NCI-H226 (cell line): Measurements from ENCODE around the gene SH3PXD2A.

Source experiments
- DNase-seq: peaks from one replicate; pipeline ENCODE4 v3.0.0-alpha.2; 2015

The SH3PXD2A gene

GRCh38 chr10:103589074-103589630, 266.2 kb downstream of the SH3PXD2A start:
- no peak for DNase-seq

DNA sequence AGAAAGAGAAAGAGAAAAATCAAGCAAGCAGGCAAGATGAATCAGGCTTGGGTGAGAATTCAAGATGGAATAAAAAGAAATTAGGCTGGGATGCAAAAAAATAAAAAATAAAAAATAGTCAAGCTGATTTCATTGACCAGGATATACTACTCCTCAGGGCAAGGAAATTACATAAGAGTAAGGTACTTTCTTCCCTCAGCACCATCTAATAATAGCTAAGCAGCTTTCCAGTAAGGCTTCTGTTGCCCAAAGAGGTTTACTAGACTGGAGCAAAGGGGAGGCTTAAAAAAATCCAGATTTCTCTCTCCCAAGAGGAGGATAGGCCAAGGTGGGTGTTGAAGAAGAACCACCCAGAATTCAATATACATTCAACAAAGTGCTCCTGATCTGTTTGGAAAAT, 268.3 kb downstream of the SH3PXD2A start:
- DNase-seq: no peak

GRCh38 chr10:103585011-103585405, 270.4 kb downstream of the SH3PXD2A start:
- no peak for DNase-seq

- no peak for DNase-seq
These were observed 271.0 kb downstream of the SH3PXD2A start for GRCh38 chr10:103584216-103585010.

DNA sequence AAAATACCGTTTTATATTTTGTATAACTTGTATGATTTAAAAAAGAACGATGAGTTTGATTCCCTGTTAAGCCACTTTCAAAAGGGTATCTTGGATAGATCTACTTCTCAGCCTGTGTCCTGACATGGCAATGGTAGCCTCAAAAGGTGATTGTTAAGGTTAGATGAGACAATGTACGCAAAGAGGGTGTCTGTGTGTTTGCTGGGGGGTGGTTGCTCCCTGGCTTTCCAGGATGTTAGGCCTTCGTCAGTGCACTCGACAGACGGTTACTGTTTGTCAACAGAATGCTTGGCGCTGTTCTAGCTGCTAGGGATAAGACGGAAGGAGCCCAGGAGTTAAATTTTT, 271.5 kb downstream of the SH3PXD2A start:
- DNase-seq: no peak

GRCh38 chr10:103582331-103583123, 272.8 kb downstream of the SH3PXD2A start:
- no peak for DNase-seq

DNA sequence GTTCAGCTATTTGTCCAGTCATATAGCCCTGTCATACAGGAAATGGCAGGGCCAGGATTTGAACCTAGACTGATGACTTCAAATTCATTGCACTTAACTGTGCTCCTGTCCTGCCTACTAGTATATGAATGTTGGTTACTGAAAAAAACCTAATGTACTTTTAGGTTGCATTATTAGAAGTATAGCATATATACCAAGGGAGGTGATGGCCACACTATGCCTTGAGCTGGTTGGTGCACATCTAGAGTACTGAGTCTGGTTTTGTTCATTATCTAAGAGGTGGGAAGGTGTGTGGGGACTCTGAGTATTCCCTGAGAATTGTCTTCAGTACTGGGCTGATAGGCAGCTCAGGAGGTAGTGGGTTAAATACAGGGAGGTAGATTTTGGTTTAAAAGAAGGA, 273.9 kb downstream of the SH3PXD2A start:
- no peak for DNase-seq

GRCh38 chr10:103580430-103580829, 274.9 kb downstream of the SH3PXD2A start:
- no peak for DNase-seq

- DNase-seq: no peak
These were observed 275.4 kb downstream of the SH3PXD2A start for GRCh38 chr10:103580011-103580410.

DNA sequence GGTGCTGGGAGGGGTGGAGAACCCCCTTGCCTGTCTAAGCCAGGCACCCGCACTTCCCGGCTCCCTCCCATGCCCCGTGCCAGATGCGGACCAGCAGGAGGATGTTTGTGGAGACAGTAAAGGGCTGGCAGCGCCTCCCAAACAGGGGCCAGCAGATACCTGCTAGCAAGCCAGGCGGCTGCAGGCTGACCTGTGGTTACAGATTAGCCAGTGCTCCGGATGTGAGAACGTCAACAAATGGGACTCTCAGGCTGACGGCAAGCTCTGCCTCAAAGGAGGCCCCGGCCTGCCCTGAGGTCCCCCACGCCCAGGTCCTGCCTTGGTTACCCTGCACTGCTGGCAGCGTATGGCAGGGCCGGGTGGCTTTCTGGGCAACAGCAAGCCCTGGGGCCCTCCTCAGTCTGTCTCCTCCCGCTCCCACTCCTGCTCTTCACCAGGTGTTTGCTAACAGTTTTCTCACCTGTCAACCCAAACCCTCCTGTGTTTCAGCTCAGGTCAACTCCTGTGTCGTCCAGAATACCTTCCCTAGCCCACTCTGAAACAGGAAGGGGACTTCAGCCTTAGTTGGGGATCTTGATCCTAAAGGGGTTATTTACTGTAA, 276.5 kb downstream of the SH3PXD2A start:
- DNase-seq: no peak

DNA sequence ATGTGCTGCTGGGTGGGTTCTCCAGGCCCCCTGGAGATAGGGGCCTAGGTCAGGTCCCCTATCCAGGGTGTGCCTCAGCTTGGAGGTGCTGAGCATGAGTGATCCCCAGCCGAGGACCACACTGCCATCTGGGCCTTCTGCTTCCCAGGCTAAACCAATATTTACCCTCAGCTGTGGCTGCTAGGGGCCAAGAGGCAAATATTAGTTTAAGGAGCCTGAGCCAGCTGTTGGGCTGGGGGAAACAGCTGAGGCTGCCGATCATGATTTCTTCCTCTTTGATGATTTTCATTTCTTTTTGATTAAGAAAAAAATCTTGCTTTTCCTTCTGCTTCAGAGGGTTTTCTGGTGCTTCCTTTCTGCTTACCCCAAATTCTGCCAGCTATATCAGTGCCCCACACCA, 278.5 kb downstream of the SH3PXD2A start:
- no peak for DNase-seq

- no peak for DNase-seq
These were observed 279.3 kb downstream of the SH3PXD2A start for GRCh38 chr10:103576076-103576471.

GRCh38 chr10:103575416-103576075, 279.8 kb downstream of the SH3PXD2A start:
- DNase-seq: no peak

- no peak for DNase-seq
These were observed 281.0 kb downstream of the SH3PXD2A start for GRCh38 chr10:103574097-103575061.

- DNase-seq: no peak
These were observed 282.2 kb downstream of the SH3PXD2A start for GRCh38 chr10:103573205-103573487.

DNA sequence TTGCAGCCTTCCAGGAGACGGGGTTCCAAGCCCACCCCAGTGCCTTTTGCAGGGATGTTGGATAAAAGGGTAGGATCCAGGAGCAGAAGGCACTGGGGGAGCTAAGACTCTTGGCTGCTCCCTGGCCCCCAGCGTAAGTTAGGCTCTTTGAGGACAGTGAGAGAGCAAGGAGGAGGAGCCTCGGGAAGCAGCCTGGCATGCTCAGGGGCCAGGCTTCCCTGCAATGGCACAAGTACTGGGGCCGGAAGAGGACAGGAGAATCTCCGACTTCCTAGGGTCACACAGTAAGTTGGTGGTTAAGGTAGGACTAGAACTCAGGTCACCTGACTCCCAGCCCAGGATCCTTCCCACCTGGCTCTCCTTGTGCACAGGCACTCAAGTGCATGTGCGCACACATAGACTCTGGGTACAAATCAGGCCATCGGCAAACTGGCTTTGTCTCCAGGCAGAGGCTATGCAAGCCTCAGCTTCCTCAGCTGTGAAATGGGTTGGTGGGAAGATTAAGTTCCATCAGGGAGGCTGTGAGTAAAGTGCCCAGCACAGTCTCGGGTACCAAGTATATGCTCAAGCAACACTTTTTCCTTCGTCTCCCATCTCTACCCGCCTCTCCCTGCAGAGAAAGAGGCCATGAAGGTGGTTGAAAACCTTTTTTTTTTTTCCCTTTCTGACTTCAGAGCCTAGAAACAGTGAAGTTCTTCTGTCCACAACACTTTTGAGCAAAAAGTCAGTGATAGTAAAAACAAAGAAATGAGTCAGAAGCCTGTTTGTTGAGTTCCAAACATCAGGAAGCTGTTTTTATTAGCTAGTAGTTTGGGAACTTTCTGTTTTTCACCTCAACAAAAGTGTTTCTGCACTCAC, 282.8 kb downstream of the SH3PXD2A start:
- DNase-seq: no peak

DNA sequence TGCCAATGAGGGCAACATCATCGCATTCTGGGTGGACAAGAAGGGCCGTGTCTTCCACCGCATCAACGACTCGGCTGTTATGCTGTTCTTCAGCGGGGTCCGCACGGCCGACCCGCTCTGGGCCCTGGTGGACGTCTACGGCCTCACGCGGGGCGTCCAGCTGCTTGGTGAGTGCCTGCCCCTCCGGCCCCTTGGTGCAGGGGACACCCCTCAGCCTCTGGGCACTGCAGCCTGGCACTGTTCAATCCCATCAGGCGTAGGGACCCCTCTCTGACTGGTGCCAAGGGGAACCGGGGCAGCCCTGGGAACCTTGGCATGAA, 283.8 kb downstream of the SH3PXD2A start:
- DNase-seq: no peak

DNA sequence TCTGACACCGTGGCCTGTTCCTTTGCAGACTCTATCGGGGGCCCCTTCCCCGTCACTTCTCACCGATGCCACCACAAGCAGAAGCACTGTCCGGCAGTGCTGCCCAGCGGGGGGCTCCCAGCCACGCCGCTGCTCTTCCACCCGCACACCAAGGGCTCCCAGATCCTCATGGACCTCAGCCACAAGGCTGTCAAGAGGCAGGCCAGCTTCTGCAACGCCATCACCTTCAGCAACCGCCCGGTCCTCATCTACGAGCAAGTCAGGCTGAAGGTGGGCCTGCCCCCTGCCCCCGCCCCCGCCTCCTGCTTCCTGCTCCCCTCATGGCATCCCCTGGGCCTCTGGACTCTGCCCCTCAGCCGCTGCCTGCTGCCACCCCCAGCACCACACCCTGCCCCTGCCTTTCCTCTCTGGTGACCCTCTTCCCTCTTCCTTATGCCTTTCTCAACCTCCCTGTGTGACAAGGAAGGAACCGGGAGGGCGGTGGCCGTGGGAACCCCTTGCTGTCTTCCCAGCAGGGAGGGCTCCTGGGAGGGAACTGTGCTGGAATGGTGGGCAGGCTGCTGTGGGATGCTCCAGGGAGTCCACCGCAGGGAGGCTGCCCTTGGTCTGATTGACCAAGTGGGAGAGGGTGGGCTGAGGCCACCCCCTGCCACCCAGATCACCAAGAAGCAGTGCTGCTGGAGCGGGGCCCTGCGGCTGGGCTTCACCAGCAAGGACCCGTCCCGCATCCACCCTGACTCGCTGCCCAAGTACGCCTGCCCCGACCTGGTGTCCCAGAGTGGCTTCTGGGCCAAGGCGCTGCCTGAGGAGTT, 284.3 kb downstream of the SH3PXD2A start:
- no peak for DNase-seq

DNA sequence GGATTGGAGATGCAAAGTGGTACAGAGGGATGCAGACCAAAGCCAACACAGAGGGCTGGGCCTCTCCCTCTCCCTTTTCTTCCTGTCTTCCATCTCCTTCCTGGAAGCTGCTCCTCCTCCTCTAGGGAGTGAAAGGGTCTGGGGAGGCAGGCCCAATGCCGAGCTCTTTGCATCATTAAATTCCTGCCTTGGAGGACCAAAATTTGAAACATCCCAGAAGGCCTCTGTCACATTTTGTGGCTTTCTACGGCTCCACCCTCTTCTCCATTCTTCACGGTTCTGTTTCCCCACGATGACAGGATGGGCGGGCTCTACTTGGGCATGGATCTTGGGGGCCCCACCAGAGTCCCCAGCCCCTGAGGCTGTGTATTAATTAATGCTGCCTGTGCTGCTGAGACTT, 285.5 kb downstream of the SH3PXD2A start:
- no peak for DNase-seq

DNA sequence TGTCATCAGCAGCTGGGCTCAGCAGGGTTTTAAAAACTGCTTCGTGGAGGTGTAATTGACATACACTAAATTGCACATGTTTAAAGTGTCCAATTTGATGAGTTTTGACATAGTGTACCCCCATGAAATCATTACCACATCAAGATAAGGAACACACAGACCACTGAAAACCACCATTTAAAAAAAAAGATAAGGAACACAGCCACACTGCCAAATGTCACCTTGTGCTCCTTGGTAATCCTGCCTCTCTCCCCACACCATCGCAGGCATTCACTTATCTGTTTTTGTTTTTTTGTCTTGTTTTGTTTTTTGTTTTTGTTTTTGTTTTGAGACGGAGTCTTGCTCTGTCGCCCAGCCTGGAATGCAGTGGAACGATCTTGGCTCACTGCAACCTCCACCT, 286.9 kb downstream of the SH3PXD2A start:
- DNase-seq: no peak
